HL-60 (cell line): ENCODE measurements around the gene DLL4.

ENCODE experiments used
- CTCF ChIP-seq: IDR thresholded peaks from one replicate; pipeline ENCODE4 v1.5.1; 2011; ENCODE audit warnings: low read length, control low read depth, inconsistent platforms; ENCODE audit not compliant: insufficient read depth
- REST ChIP-seq: IDR thresholded peaks from 2 replicates; pipeline ENCODE4 v1.6.1; 2012; ENCODE audit warnings: low read depth; ENCODE audit not compliant: insufficient replicate concordance
- SPI1 ChIP-seq: IDR thresholded peaks from 2 replicates; pipeline ENCODE4 v1.6.1; 2012; ENCODE audit warnings: low read depth, mild to moderate bottlenecking, borderline replicate concordance

DNA sequence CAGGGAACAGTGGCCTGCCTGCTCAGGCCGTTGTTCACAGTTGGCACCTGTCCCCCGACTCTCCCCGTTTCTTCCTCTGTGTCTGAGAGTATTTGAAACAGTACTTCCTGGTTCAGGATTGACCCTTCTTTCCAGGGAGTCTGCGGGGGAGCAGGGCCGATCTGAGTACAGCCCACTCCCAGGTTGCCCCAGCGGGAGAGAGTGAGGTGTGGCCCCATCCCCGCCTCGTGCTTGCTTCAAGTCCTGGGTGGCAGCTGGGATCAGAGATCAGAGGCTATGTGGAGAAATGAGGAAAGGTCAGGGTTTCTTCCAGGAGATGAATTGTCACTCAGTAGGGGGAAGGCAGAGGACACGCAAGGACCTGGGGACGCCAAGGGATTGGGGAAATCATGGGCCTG is 6.5 kb upstream of the DLL4 start:
- TF ChIP-seq CTCF = no peak
- TF ChIP-seq SPI1 = no peak
- no peak for TF ChIP-seq REST
